Skeletal muscle satellite cell (primary cell): Measurements from ENCODE around the gene SPAG16.
"Not testable (repeated sequence)": the region's sequence is repeated elsewhere in the genome, so short reads cannot be mapped to it uniquely, and the experiment has no call there.

Source experiments
- H3K27me3 ChIP-seq: 2 replicates; pipeline ENCODE4 v1.7.0; 2013; ENCODE audit warnings: low read length; ENCODE audit not compliant: control insufficient read depth, insufficient read depth
- H3K36me3 ChIP-seq: 2 replicates; pipeline ENCODE4 v1.7.0; 2013; ENCODE audit warnings: mild to moderate bottlenecking, control low read depth, low read length; ENCODE audit not compliant: insufficient read depth
- H3K4me1 ChIP-seq: 2 replicates; pipeline ENCODE4 v1.7.0; 2013; ENCODE audit warnings: low read length; ENCODE audit not compliant: control insufficient read depth, insufficient read depth
- H3K4me2 ChIP-seq: 2 replicates; pipeline ENCODE4 v1.7.0; 2013; ENCODE audit warnings: mild to moderate bottlenecking, low read length
- H3K4me3 ChIP-seq: 2 replicates; pipeline ENCODE4 v1.7.0; 2013; ENCODE audit warnings: low read length
- H3K9ac ChIP-seq: 2 replicates; pipeline ENCODE4 v1.7.0; 2013; ENCODE audit warnings: mild to moderate bottlenecking, low read depth, low read length, moderate library complexity
- H3K9me3 ChIP-seq: replicated peaks from 2 replicates; pipeline ENCODE4 v1.7.0; 2013; ENCODE audit warnings: mild to moderate bottlenecking, control low read depth, low read length

The SPAG16 gene

DNA sequence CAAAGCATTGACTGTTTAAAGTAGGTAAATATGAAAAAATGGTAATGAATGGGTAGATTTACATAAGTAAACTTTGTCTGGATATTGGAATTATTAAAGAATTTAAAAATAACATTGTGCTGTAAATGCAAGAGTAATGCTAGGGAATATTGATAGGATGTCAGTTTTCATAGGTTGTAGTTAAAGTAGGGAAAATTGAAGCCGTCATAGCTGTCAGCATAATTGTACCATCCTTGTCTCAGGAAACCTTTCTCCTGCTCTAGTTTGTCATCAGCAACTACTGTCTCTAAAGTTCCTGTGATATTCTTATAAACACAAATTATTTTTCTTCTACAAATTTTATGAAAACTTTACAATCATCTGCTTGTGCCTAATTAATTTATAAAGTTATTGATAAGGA is 10.1 kb upstream of the SPAG16 start:
- no peak overlapping the region for H3K9ac ChIP-seq
- H3K36me3 ChIP-seq, result no peaks in the 10 kb centered on the region
- no peak overlapping the region for H3K4me2 ChIP-seq
- H3K4me1 ChIP-seq, result no peaks in the 10 kb centered on the region
- no peak overlapping the region for H3K4me3 ChIP-seq
- H3K27me3 ChIP-seq, result no peaks in the 10 kb centered on the region
- H3K9me3 ChIP-seq, result peaks cover 2% of the 10 kb centered on the region

DNA sequence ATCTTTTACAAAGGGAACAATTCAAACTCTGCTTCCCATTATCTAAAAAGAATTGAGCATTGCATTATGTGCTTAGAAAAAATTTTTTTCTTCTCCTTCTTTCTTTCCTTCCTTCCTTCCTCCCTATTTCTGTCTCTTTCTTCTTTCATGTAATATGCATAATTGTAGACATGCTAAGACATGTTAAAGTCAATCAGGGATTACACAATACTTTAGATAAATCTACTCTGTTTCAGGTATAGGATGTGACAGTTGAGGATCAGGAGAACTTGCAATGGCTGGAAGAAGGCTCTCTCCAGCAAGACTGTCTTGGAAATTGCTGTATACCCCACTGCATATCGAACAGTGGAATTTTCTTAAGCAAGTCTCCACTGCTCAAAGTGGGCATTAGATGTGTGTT is 9.0 kb upstream of the SPAG16 start:
- H3K9me3 ChIP-seq, result peaks cover 2% of the 10 kb centered on the region
- H3K4me1 ChIP-seq, result no peaks in the 10 kb centered on the region
- no peak overlapping the region for H3K4me3 ChIP-seq
- H3K4me2 ChIP-seq, result no peak overlapping the region
- no peak overlapping the region for H3K9ac ChIP-seq
- no peaks in the 10 kb centered on the region for H3K27me3 ChIP-seq
- H3K36me3 ChIP-seq, result no peaks in the 10 kb centered on the region

DNA sequence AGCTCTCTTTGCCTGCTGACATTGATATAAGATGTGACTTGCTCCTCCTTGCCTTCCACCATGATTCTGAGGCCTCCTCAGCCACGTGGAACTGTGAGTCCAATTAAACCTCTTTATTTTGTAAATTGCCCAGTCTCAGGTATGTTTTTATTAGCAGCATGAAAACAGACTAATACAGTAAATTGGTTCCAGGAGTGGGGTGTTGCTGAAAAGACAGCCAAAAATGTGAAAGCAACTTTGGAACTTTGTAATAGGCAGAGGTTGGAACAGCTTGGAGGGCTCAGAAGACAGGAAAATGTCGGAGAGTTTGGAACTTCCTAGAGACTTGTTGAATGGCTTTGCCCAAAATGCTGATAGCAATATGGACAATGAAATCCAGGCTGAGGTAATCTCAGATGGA is 7.1 kb upstream of the SPAG16 start:
- H3K36me3 ChIP-seq, H3K4me1 ChIP-seq, H3K4me3 ChIP-seq, H3K9me3 ChIP-seq, H3K4me2 ChIP-seq, H3K27me3 ChIP-seq, H3K9ac ChIP-seq: not testable (repeated sequence)

DNA sequence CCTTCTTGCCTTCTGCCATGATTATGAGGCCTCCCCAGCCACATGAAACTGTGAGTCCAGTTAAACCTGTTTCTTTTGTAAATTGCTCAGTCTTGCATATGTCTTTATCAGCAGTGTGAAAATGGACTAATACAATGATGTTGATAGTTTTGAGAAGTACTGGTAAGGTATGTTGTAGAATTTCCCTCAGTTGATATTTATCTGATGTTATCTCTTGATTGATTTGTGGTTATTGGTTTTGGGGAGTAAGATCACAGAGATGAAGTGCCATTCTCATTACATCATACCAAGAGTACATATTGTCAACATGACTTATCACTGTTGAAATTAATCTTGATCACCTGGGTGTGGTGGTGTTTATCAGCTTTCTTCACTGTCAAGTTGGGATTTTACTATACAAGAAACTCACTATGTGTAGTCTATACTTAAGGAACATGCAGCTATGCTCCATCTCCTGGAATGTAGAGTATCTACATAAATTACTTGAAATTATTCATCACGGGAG is 5.1 kb upstream of the SPAG16 start:
- no peak overlapping the region for H3K9ac ChIP-seq
- peaks cover 5% of the 10 kb centered on the region for H3K4me1 ChIP-seq
- peaks cover 2% of the 10 kb centered on the region for H3K9me3 ChIP-seq
- no peak overlapping the region for H3K4me3 ChIP-seq
- H3K4me2 ChIP-seq, result no peak overlapping the region
- no peaks in the 10 kb centered on the region for H3K36me3 ChIP-seq
- no peaks in the 10 kb centered on the region for H3K27me3 ChIP-seq

DNA sequence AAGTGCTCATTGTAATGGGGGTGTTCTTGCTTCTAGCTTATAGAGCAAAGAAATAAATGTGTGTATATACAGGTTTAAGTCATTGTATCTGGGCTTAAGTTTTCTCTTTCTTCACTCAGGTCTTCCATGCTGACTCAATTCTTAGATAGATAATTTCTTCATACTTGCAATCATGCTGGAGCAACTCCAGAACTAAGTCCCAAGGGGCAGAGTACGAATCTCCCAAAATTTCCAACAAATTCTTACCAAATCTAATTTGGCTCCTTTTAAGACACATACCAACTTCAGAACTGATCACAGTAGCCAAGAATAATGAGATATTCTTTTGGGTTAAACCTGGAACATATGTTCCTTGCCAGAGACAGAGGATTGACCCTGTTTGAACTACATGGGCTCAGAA is 4.3 kb upstream of the SPAG16 start:
- H3K4me1 ChIP-seq, result peaks cover 5% of the 10 kb centered on the region
- peaks cover 2% of the 10 kb centered on the region for H3K9me3 ChIP-seq
- no peak overlapping the region for H3K9ac ChIP-seq
- H3K4me3 ChIP-seq, result no peak overlapping the region
- no peaks in the 10 kb centered on the region for H3K36me3 ChIP-seq
- no peak overlapping the region for H3K4me2 ChIP-seq
- no peaks in the 10 kb centered on the region for H3K27me3 ChIP-seq

DNA sequence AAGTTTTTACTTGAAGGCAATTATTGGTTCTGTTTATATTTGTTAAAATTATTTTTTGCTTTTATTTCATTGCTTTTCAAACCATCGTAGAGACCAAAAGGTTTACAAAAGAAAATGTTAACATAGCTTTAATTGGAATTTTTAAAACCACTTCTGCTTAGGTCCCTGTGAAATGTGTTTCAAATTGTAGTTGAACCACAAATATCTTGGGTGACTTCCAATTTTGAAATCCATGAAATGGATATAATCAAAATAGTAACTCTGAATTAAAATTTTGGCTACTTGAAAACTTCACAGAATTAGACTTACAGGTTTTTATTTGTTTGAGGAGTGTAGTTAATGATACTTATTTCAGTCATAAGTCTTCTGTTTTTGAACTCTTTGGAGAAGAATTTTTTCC is 3.1 kb upstream of the SPAG16 start:
- Histone ChIP-seq H3K4me2 (no peak overlapping the region), H3K36me3 (no peaks in the 10 kb centered on the region), H3K27me3 (no peaks in the 10 kb centered on the region), H3K9me3 (peaks cover 2% of the 10 kb centered on the region), H3K4me1 (peaks cover 8% of the 10 kb centered on the region), H3K9ac (no peak overlapping the region), H3K4me3 (no peak overlapping the region)

DNA sequence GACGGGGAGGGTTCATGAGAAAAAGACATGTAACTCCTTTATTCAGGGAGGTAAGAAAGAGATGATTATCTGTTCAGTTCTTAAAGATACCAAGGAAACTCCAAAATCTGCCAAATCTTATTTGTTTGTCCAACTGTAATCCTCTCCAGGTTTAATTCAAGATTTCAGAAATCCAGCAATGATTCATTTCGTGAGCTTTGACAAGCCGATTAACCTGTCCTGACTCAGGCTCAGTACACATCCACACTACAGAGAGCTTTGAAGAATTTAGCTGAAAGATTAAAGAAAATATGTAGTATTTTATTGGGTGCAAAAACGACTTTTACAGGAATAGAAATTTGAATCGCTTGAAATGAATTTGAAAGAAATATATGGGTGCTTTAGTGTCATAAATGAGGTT is 1.1 kb downstream of the SPAG16 start:
- Histone ChIP-seq H3K4me1 (peaks cover 8% of the 10 kb centered on the region), H3K27me3 (no peaks in the 10 kb centered on the region), H3K9ac (peak overlapping the region; percentile 88), H3K4me2 (peak overlapping the region; percentile 80), H3K4me3 (peak overlapping the region; percentile 89), H3K36me3 (no peaks in the 10 kb centered on the region), H3K9me3 (no peaks in the 10 kb centered on the region)

DNA sequence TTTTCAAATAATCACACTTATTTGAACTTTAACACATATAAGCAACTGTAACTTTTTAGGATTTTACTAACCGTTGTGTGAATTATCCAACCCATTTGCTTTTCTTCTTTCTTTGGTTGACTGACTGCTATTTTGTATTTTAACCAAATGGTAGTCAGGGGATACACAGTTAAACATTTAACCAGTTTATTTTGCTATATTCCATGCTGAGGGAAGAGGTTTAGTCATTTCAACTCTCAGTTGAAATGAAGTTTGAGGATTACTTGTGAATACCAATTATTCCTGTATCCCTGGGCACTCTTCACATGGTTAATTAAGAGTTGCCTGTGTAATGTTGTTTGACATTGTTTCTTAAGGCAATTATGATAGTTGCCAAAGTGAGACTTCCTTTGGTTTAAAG is 1.9 kb downstream of the SPAG16 start:
- H3K9ac ChIP-seq, result no peak overlapping the region
- H3K36me3 ChIP-seq, result no peaks in the 10 kb centered on the region
- H3K4me3 ChIP-seq, result no peak overlapping the region
- no peak overlapping the region for H3K4me2 ChIP-seq
- H3K9me3 ChIP-seq, result no peaks in the 10 kb centered on the region
- peaks cover 8% of the 10 kb centered on the region for H3K4me1 ChIP-seq
- H3K27me3 ChIP-seq, result no peaks in the 10 kb centered on the region

DNA sequence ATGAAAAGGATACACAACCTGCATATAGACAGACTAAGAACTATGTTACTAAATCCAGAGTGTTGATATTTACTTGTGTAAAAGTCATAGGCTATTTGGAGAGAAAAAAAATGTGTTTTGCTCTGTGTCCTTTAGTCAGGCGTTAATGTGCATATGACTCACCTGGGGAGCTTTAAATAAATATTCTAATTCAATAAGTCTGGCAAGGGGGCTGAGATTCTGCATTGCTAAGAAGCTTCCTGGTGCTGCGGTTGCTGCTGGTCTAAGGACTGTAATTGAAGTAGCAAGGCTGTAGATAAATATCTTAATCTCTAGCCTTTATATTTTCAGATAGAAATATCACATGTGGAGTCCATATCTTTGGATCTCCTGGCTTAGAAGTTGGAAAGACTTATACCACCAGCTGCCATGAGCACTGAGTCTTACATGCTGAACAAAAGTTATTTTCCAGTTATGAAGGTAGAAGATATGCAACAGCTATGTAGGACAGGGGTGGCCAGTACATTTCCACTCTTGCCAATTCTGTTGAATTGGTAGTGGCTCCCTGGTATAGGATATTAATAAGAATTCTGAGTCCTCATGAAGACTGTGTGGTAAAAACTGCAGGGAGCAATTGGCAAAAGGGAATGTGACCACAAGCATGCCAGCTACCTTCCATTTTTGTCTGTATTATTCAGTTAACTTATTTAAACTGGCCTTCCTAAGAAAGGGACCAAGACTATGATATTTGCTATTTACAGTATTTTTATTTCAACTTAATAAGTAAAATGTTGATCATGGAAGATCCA is 4.8 kb downstream of the SPAG16 start:
- no peaks in the 10 kb centered on the region for H3K27me3 ChIP-seq

DNA sequence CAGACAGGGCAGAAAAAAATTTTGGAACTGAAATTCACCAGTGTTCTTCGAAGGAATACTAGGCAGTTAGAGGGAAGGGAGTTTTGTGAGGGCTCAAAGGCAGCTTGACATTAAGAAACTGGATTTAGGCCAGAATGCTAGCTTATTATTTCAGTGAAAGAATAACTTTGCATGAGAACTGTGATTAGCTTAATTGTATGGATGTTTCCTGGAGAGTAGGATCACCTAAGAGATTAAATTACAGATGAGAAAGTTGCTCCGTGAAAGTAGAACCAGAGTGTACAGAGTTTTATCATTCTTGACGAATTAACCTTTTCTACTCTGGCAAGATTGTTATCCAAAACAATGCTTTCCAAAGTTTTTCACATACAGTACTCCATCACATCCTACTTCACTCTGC is 6.2 kb downstream of the SPAG16 start:
- no peaks in the 10 kb centered on the region for H3K9me3 ChIP-seq
- H3K4me2 ChIP-seq, result no peak overlapping the region
- H3K9ac ChIP-seq, result no peak overlapping the region
- H3K4me1 ChIP-seq, result peaks cover 2% of the 10 kb centered on the region
- H3K4me3 ChIP-seq, result no peak overlapping the region
- H3K27me3 ChIP-seq, result no peaks in the 10 kb centered on the region
- H3K36me3 ChIP-seq, result no peaks in the 10 kb centered on the region

More for the DNA sequence above, 4.8 kb downstream of the SPAG16 start:
- Histone ChIP-seq H3K4me1 (peaks cover 3% of the 10 kb centered on the region), H3K4me3 (no peak overlapping the region), H3K9ac (no peak overlapping the region), H3K36me3 (no peaks in the 10 kb centered on the region), H3K9me3 (no peaks in the 10 kb centered on the region), H3K4me2 (no peak overlapping the region)

DNA sequence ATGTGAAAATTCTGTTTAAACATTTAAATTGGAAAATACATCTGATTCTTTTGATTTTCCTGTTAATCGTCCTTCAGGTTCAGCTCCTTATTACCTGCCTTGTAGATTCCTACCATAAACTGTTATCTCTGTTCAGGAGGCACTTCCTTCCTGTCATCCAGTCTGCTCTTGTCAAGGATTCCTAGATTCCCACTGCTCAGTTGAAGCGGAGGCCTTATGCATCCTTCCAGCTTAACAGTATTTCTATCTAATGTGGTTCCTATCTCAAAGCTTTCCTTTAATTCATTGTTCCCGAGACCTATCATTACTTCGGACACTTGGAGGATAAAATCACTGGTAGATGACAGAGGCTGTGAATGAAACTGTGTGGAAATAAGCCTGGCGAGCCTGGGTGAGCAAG is 12.0 kb downstream of the SPAG16 start:
- no peak overlapping the region for H3K9ac ChIP-seq
- H3K36me3 ChIP-seq, result no peaks in the 10 kb centered on the region
- no peak overlapping the region for H3K4me3 ChIP-seq
- no peak overlapping the region for H3K4me2 ChIP-seq
- H3K4me1 ChIP-seq, result no peaks in the 10 kb centered on the region
- H3K27me3 ChIP-seq, result no peaks in the 10 kb centered on the region
- no peaks in the 10 kb centered on the region for H3K9me3 ChIP-seq

DNA sequence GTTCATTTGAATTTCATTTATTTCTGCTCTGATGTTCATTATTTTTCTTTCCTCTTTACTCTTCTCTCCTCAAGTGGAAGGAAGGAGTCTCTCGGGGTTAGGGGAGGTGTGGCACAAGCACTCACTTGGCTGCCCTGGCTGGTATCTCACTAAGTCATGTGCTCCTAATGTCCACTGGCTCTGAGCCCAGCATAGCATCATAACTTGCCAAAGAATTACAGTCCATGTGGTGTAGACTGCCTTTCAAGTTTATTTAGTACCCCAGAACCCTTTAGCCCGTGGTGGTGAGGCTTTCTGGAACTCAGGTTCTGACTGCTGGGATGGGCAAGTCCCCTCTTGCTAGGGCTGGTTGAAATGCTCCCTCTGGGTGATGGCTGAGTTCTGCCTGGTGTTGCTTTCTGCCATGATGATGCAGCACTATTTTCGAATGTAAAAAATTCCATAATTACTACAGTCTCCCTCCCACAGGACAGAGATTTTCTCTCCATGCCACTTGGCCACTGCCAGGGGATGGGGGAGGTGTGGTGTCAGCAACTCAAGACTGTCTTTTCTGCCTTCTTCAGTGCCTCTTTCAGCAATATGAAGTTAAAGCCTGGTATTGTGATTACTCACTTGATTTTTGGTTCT is 22.2 kb downstream of the SPAG16 start:
- Histone ChIP-seq H3K4me2 (peak overlapping the region; percentile 47), H3K9me3 (peaks cover 15% of the 10 kb centered on the region), H3K9ac (no peak overlapping the region), H3K27me3 (no peaks in the 10 kb centered on the region), H3K4me1 (peaks cover 14% of the 10 kb centered on the region), H3K4me3 (no peak overlapping the region), H3K36me3 (peaks cover 7% of the 10 kb centered on the region)
